ENCODE data around the gene RAB11A. TPM values are rescaled to one million over a fixed set of nuclear protein-coding genes. Genes with fewer than 3 reads are reported as not detected.

The RAB11A gene
- total and polyA plus RNA-seq, 9 of the 15 experiments (the other 6 are each of a cell fraction or from before 2014, with no cell fraction given), result 129 to 369 (median 245) TPM

- 52% methylated on average over 4 of the region's 4 CpGs for WGBS (ENCODE audit: insufficient coverage, low coverage, missing lambda C conversion rate)
- Histone ChIP-seq H3K27ac (ENCODE audit: extremely low read depth, low read depth, low read length) (no peak overlapping the region), H3K36me3 (ENCODE audit: control insufficient read depth, insufficient read depth, low read length) (peaks cover 23% of the 10 kb centered on the region; the same call in 2 of the 3 replicates), H3K9me1 (ENCODE audit: control insufficient read depth, insufficient read depth, low read length) (peaks cover 9% of the 10 kb centered on the region), H3K4me3 (no peak overlapping the region), H4K20me1 (replicated peaks; ENCODE audit: control insufficient read depth, insufficient read depth, low read length) (no peaks in the 10 kb centered on the region; the same call in 1 of the 2 replicates), H3K4me2 (ENCODE audit: insufficient read depth, low read length) (no peak overlapping the region), H3K9me3 (replicated peaks; ENCODE audit: control insufficient read depth, insufficient read depth, low read depth, low read length) (no peaks in the 10 kb centered on the region), H3K79me2 (ENCODE audit: control insufficient read depth, insufficient read depth, low read length) (no peaks in the 10 kb centered on the region), H2AFZ (ENCODE audit: low read depth, low read length) (no peak overlapping the region), H3K27me3 (ENCODE audit: control insufficient read depth in 2 of 2, insufficient read depth in 2 of 2, low read length in 2 of 2) (no peaks in the 10 kb centered on the region), H3K9ac (ENCODE audit: insufficient read depth in 1 of 2, low read depth in 2 of 2, low read length in 2 of 2) (no peak overlapping the region), H3K4me1 (replicated peaks in 1 of 2; ENCODE audit: control insufficient read depth in 2 of 2, insufficient read depth in 2 of 2, low read length in 2 of 2) (peaks cover 0 to 7% of the 10 kb centered on the region in 2 experiments; a peak in 2 of 5 replicates)
- ATAC-seq (no peak), DNase-seq (ENCODE audit: extremely low read depth in 1 of 4, low spot score in 3 of 4) (no peak), FAIRE-seq (no peak)
- ChIA-PET CTCF (ENCODE audit: low intra/inter-chr PET ratio) (no interaction called here), POLR2A (no interaction called here)
- intact Hi-C loops (cut with micrococcal nuclease), result no loop called here
- BruUV-seq (replicated peaks), result no TSS peak
- in situ Hi-C loops (cut with MboI), result no loop called here
- TF ChIP-seq KHSRP (IDR thresholded peaks at IDR 0.05) (no peak), E4F1 (CRISPR knock-in tag; IDR thresholded peaks at IDR 0.05; ENCODE audit: borderline replicate concordance) (no peak), ZNF644 (tag; IDR thresholded peaks at IDR 0.05; ENCODE audit: low read depth) (no peak), JUNB (CRISPR knock-in tag; conservative IDR thresholded peaks at IDR 0.05) (no peak), U2AF1 (optimal IDR thresholded peaks at IDR 0.05; ENCODE audit: low read depth, low read length) (no peak), EP400 (IDR thresholded peaks at IDR 0.05) (no peak), STAT5B (CRISPR knock-in tag; IDR thresholded peaks at IDR 0.05) (no peak), ZNF408 (CRISPR knock-in tag; IDR thresholded peaks at IDR 0.05; ENCODE audit: low read depth) (no peak), SNIP1 (IDR thresholded peaks at IDR 0.05; ENCODE audit: low read depth) (no peak), L3MBTL2 (IDR thresholded peaks at IDR 0.05) (no peak), CREM (IDR thresholded peaks at IDR 0.05; ENCODE audit: low read depth) (no peak), ZNF511 (CRISPR knock-in tag; IDR thresholded peaks at IDR 0.05) (no peak), BHLHE40 (IDR thresholded peaks at IDR 0.05; ENCODE audit: low read length) (no peak), RBM17 (IDR thresholded peaks at IDR 0.05; ENCODE audit: borderline replicate concordance, low read depth, low read length) (no peak), MAFK (IDR thresholded peaks at IDR 0.05; ENCODE audit: low read length) (no peak), TAF9B (IDR thresholded peaks at IDR 0.05; ENCODE audit: partially characterized antibody) (no peak), ZKSCAN8 (CRISPR knock-in tag; IDR thresholded peaks at IDR 0.05) (no peak)
Observed at GRCh38 chr15:65914386-65914785, 45.1 kb downstream of the RAB11A start.

All from K562 (cell line).